ENCODE data around the gene SCAMP2. TPM values are rescaled to one million over a fixed set of nuclear protein-coding genes. Genes with fewer than 3 reads are reported as not detected.

Gene SCAMP2
- polyA plus RNA-seq, 1 donor from 2014 or later = 4.5 TPM

Small RNA genes within 50 kb of the gene (small RNA-seq; reads per million reads assigned to genes)
- gene CPLX3 (0 reads per million in 3 experiments), gene MIR6882 (2.8 to 15.6 (median 14.7) reads per million in 3 experiments)

Other genes with a start within 250 kb of the SCAMP2 start
- 12.9 and 15.9 TPM in 2 replicates for gene EDC3, start 177.3 kb downstream of the SCAMP2 start, polyA plus RNA-seq
- 0.09 and 0.36 TPM in 2 replicates for gene CYP1A1, start 147.8 kb downstream of the SCAMP2 start, polyA plus RNA-seq
- gene CYP1A2, start 124.5 kb downstream of the SCAMP2 start, polyA plus RNA-seq = not detected in 2 replicates
- gene CSK, start 91.3 kb downstream of the SCAMP2 start, polyA plus RNA-seq = 40.5 and 45.5 TPM in 2 replicates
- gene LMAN1L, start 60.5 kb downstream of the SCAMP2 start, polyA plus RNA-seq = 0.18 TPM in 1 of 2 replicates, not detected in the other
- 0.27 and 0.66 TPM in 2 replicates for gene CPLX3, start 46.7 kb downstream of the SCAMP2 start, polyA plus RNA-seq
- gene ULK3, start 30.2 kb downstream of the SCAMP2 start, polyA plus RNA-seq = 193 and 212 TPM in 2 replicates
- gene MPI, start 16.7 kb upstream of the SCAMP2 start, polyA plus RNA-seq = 80.3 and 88.0 TPM in 2 replicates
- 250 and 293 TPM in 2 replicates for gene FAM219B, start 33.5 kb upstream of the SCAMP2 start, polyA plus RNA-seq
- 132 and 155 TPM in 2 replicates for gene COX5A, start 64.7 kb upstream of the SCAMP2 start, polyA plus RNA-seq
- gene RPP25, start 83.4 kb upstream of the SCAMP2 start, polyA plus RNA-seq = 2.8 and 4.5 TPM in 2 replicates
- 92.5 and 104 TPM in 2 replicates for gene SCAMP5, start 122.2 kb upstream of the SCAMP2 start, polyA plus RNA-seq
- gene PPCDC, start 150.2 kb upstream of the SCAMP2 start, polyA plus RNA-seq = 9.0 and 13.6 TPM in 2 replicates